Measurements from ENCODE around the gene RAB24.
"Not testable (repeated sequence)": the region's sequence is repeated elsewhere in the genome, so short reads cannot be mapped to it uniquely, and the experiment has no call there.

The RAB24 gene

DNA sequence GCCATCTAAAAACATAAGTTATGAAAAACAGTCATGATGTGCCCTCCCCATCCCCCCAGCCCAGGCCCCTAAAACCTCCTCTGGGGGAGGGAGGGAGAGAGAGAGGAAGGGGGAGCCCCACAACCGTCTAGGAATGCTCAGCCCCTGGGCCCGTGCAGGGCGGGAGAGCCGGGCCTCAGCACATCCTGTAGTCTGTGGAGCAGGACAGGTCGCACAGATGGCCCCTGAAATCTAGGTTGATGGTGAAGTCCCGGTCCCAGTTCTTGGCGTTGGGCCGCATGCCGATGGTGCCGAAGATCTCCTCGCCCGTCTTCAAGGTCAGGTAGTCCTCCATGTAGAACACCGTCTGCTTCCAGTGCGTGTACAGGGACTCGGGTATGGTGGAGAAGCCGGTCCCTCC is 38.1 kb downstream of the RAB24 start:
- DNase-seq (ENCODE audit: extremely low spot score), result no peak
- TF ChIP-seq FOXK2 (IDR thresholded peaks at IDR 0.05), result no peak
- TF ChIP-seq BHLHE40 (IDR thresholded peaks at IDR 0.05; ENCODE audit: borderline replicate concordance), result no peak
- TF ChIP-seq, protein P1, sequence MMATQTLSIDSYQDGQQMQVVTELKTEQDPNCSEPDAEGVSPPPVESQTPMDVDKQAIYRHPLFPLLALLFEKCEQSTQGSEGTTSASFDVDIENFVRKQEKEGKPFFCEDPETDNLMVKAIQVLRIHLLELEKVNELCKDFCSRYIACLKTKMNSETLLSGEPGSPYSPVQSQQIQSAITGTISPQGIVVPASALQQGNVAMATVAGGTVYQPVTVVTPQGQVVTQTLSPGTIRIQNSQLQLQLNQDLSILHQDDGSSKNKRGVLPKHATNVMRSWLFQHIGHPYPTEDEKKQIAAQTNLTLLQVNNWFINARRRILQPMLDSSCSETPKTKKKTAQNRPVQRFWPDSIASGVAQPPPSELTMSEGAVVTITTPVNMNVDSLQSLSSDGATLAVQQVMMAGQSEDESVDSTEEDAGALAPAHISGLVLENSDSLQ (IDR thresholded peaks at IDR 0.05), result no peak
- TF ChIP-seq L3MBTL2 (conservative IDR thresholded peaks at IDR 0.05), result no peak
- no peak for TF ChIP-seq FOXM1 (IDR thresholded peaks at IDR 0.05; ENCODE audit: borderline replicate concordance)
- TF ChIP-seq HDGF (IDR thresholded peaks at IDR 0.05; ENCODE audit: borderline replicate concordance), result no peak
- no peak for TF ChIP-seq FOXA1 (IDR thresholded peaks at IDR 0.05)
- ChIA-PET POLR2A (no interaction called here), CTCF (interaction anchor here (0.6 kb wide), 1 partner anchor 555 kb away, joined by 5 read pairs; no protein-coding TSS in a partner anchor)

DNA sequence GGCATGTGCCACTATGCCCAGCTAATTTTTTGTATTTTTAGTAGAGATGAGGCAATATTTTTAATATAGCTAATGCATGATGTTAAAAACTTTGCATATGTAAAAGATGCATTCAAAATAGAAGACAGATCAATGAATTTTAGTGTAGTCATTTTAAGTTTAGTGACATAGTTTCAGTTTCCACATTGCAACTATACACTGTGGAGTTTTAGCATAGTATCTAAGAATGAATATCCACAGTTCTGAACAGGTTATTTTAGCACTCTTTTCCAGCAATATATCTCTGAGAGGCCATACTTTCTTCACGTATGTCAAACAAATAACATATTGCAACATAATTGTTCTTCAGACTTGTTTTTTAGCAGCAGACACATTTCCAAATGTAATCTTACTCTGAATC is 39.3 kb downstream of the RAB24 start:
- POLR2A ChIA-PET, result no interaction called here
- CTCF ChIA-PET, result no interaction called here

DNA sequence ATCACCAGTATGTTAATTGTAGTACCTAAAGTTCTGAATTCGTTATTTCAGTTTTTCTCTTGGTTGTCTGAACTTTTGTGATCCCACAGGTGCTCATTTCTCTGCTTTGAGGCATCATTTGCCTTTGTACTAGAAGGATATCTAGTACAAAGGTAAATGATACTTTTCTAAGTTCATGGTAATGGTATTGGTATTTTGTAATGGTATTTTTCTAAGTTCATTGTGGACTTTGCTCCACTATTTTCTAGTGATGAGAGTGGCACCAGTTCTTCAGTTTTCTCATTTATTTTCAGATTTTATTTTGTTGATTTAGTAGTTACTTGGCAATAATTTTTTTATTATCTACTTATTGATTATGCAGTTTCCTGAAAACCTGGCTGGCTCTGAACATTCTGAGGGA is 42.0 kb downstream of the RAB24 start:
- TF ChIP-seq NFRKB (IDR thresholded peaks at IDR 0.05) (no peak), HDGF (IDR thresholded peaks at IDR 0.05; ENCODE audit: borderline replicate concordance) (no peak), SUZ12 (IDR thresholded peaks at IDR 0.05) (no peak), BHLHE40 (IDR thresholded peaks at IDR 0.05; ENCODE audit: borderline replicate concordance) (no peak)
- TF ChIP-seq, protein P1 (IDR thresholded peaks at IDR 0.05), result no peak
- no peak for DNase-seq (ENCODE audit: extremely low spot score)
- ChIA-PET POLR2A (no interaction called here), CTCF (no interaction called here)

More for the DNA sequence above, 39.3 kb downstream of the RAB24 start:
- TF ChIP-seq FOXK2 (IDR thresholded peaks at IDR 0.05) (no peak), HDGF (IDR thresholded peaks at IDR 0.05; ENCODE audit: borderline replicate concordance) (no peak), ARNT (IDR thresholded peaks at IDR 0.05) (no peak), L3MBTL2 (conservative IDR thresholded peaks at IDR 0.05) (no peak), LEF1 (IDR thresholded peaks at IDR 0.05; ENCODE audit: borderline replicate concordance) (no peak), NFRKB (IDR thresholded peaks at IDR 0.05) (no peak), TARDBP (IDR thresholded peaks at IDR 0.05) (no peak)
- TF ChIP-seq, protein P1 (IDR thresholded peaks at IDR 0.05), result no peak
- no peak for DNase-seq (ENCODE audit: extremely low spot score)

DNA sequence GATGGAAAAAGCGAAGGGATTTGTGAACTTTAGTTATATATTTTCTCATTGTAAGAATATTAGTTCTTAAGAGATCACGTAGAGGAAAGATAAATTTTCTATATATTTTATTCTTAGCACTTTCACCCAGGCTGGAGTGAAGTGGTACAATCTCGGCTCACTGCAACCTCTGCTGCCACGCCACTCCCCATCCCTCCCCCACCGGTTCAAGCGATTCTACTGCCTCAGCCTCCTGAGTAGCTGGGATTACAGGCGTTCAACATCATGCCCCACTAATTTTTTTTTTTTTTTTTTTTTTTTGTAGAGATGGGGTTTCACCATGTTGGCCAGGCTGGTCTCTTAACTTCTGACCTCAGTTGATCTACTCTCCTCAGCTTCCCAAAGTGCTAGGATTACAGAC is 42.6 kb downstream of the RAB24 start:
- CTCF ChIA-PET, result no interaction called here
- DNase-seq (ENCODE audit: extremely low spot score), result no peak
- no peak for TF ChIP-seq FOXA1 (IDR thresholded peaks at IDR 0.05)
- no peak for TF ChIP-seq FOXK2 (IDR thresholded peaks at IDR 0.05)
- TF ChIP-seq FOXM1 (IDR thresholded peaks at IDR 0.05; ENCODE audit: borderline replicate concordance), result no peak
- no peak for TF ChIP-seq LEF1 (IDR thresholded peaks at IDR 0.05; ENCODE audit: borderline replicate concordance)
- no peak for TF ChIP-seq ELF4 (IDR thresholded peaks at IDR 0.05)
- TF ChIP-seq L3MBTL2 (conservative IDR thresholded peaks at IDR 0.05), result no peak
- TF ChIP-seq, protein P1 (IDR thresholded peaks at IDR 0.05), result no peak
- no peak for TF ChIP-seq SP1 (IDR thresholded peaks at IDR 0.05)
- TF ChIP-seq HDGF (IDR thresholded peaks at IDR 0.05; ENCODE audit: borderline replicate concordance), result no peak
- POLR2A ChIA-PET, result no interaction called here

DNA sequence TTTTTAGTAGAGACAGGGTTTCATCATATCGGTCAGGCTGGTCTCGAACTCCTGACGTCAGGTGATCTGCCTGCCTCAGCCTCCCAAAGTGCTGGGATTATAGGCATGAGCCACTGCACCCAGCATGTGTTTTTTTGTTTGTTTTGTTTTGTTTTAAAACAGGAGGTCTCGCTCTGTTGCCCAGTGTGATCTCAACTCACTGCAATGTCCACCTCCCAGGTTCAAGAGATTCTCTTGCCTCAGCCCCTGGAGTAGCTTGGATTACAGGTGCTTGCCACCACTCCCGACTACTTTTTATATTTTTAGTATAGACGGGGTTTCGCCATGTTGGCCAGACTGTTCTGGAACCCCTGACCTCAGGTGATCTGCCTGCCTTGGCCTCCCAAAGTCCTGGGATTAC is 44.8 kb downstream of the RAB24 start:
- CTCF ChIA-PET; POLR2A ChIA-PET; DNase-seq (ENCODE audit: extremely low spot score): not testable (repeated sequence)

DNA sequence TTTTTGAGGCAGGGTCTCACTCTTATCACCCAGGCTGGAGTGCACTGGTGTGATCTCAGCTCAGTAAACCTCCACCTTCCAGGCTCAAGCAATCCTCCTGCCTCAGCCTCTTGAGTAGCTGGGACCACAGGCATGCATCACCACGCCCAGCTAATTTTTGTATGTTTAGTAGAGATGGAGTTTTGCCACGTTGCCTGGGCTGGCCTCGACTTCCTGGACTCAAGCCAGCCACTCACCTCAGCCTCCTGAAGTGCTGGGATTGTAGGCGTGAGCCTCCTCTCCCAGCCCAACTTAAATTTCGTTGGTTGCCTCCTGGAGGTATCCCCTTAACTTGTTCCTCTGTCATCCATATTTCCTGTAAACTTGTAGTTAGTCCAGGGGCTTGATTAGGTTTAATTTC is 47.2 kb downstream of the RAB24 start:
- TF ChIP-seq ARNT (IDR thresholded peaks at IDR 0.05), result no peak
- no peak for TF ChIP-seq L3MBTL2 (conservative IDR thresholded peaks at IDR 0.05)
- no peak for TF ChIP-seq ELF4 (IDR thresholded peaks at IDR 0.05)
- TF ChIP-seq NFRKB (IDR thresholded peaks at IDR 0.05), result no peak
- TF ChIP-seq LEF1 (IDR thresholded peaks at IDR 0.05; ENCODE audit: borderline replicate concordance), result no peak
- no peak for TF ChIP-seq FOXM1 (IDR thresholded peaks at IDR 0.05; ENCODE audit: borderline replicate concordance)
- TF ChIP-seq, protein P1 (IDR thresholded peaks at IDR 0.05), result no peak
- no peak for TF ChIP-seq FOXK2 (IDR thresholded peaks at IDR 0.05)
- no peak for TF ChIP-seq BHLHE40 (IDR thresholded peaks at IDR 0.05; ENCODE audit: borderline replicate concordance)
- TF ChIP-seq SUZ12 (IDR thresholded peaks at IDR 0.05), result no peak
- TF ChIP-seq SP1 (IDR thresholded peaks at IDR 0.05), result no peak
- no peak for TF ChIP-seq HDGF (IDR thresholded peaks at IDR 0.05; ENCODE audit: borderline replicate concordance)
- TF ChIP-seq ZNF384 (IDR thresholded peaks at IDR 0.05), result no peak
- no peak for TF ChIP-seq TARDBP (IDR thresholded peaks at IDR 0.05)
- no peak for TF ChIP-seq FOXA1 (IDR thresholded peaks at IDR 0.05)
- TF ChIP-seq CTBP1 (IDR thresholded peaks at IDR 0.05; ENCODE audit: borderline replicate concordance), result no peak
- ChIA-PET POLR2A (no interaction called here), CTCF (no interaction called here)
- no peak for DNase-seq (ENCODE audit: extremely low spot score)

Data from HEK293T (cell line).